SK-N-SH treated with all-trans-retinoic acid at 6 μM for 48 hours (cell line): Measurements from ENCODE around the gene FOXE3.

ENCODE experiments used
- ATAC-seq: fragments of 200-7000 bp; cut with Tn5 transposase; 3 replicates; pipeline ENCODE4 v1.9.1; 2020; ENCODE audit warnings: mild to moderate bottlenecking, moderate library complexity
- ARNTL ChIP-seq: fragments of 450-650 bp; formaldehyde crosslinking; IDR thresholded peaks from 2 replicates; pipeline ENCODE4 v1.5.0; 2020; ENCODE audit warnings: low read depth, mild to moderate bottlenecking, moderate library complexity, borderline replicate concordance
- BACH2 ChIP-seq: fragments of 250-450 bp; sonication (Bioruptor Pico); IDR thresholded peaks from 2 replicates; pipeline ENCODE4 v1.9.0; 2021; ENCODE audit warnings: mild to moderate bottlenecking, borderline replicate concordance
- CSDC2 ChIP-seq: fragments of 250-450 bp; sonication (Bioruptor Pico); IDR thresholded peaks from 2 replicates; pipeline ENCODE4 v1.5.0; 2020; ENCODE audit warnings: mild to moderate bottlenecking, moderate library complexity
- ESRRG ChIP-seq: fragments of 250-450 bp; sonication (Bioruptor Pico); IDR thresholded peaks from 2 replicates; pipeline ENCODE4 v1.6.1; 2021; ENCODE audit warnings: mild to moderate bottlenecking
- GLIS3 ChIP-seq: fragments of 250-450 bp; sonication (Bioruptor Pico); IDR thresholded peaks from 2 replicates; pipeline ENCODE4 v1.5.0; 2020; ENCODE audit warnings: mild to moderate bottlenecking, moderate library complexity
- OSR1 ChIP-seq: fragments of 250-450 bp; sonication (Bioruptor Pico); IDR thresholded peaks from 2 replicates; pipeline ENCODE4 v1.8.0; 2022; ENCODE audit warnings: moderate library complexity, mild to moderate bottlenecking, inconsistent platforms
- PPARA ChIP-seq: fragments of 250-450 bp; sonication (Bioruptor Pico); IDR thresholded peaks from 2 replicates; pipeline ENCODE4 v1.5.0; 2020; ENCODE audit warnings: mild to moderate bottlenecking, borderline replicate concordance
- RARB ChIP-seq: fragments of 250-450 bp; sonication (Bioruptor Pico); IDR thresholded peaks from 2 replicates; pipeline ENCODE4 v1.8.0; 2021; ENCODE audit warnings: mild to moderate bottlenecking, moderate library complexity
- SNAI2 ChIP-seq: fragments of 250-450 bp; sonication (Bioruptor Pico); IDR thresholded peaks from 2 replicates; pipeline ENCODE4 v1.5.0; 2020; ENCODE audit warnings: mild to moderate bottlenecking, moderate library complexity
- TCF4 ChIP-seq: fragments of 250-450 bp; sonication (Bioruptor Pico); IDR thresholded peaks from 2 replicates; pipeline ENCODE4 v1.8.0; 2021; ENCODE audit warnings: mild to moderate bottlenecking, moderate library complexity, borderline replicate concordance
- TOX ChIP-seq: fragments of 250-450 bp; sonication (Bioruptor Pico); IDR thresholded peaks from 2 replicates; pipeline ENCODE4 v1.8.0; 2021; ENCODE audit warnings: mild to moderate bottlenecking, moderate library complexity, borderline replicate concordance
- ZC3H10 ChIP-seq: fragments of 250-450 bp; sonication (Bioruptor Pico); IDR thresholded peaks from 2 replicates; pipeline ENCODE4 v1.5.1; 2021; ENCODE audit warnings: mild to moderate bottlenecking, moderate library complexity
- ZFP3 ChIP-seq: fragments of 250-450 bp; sonication (Bioruptor Pico); IDR thresholded peaks from 2 replicates; pipeline ENCODE4 v1.5.0; 2020; ENCODE audit warnings: mild to moderate bottlenecking, moderate library complexity
- ZFP30 ChIP-seq: fragments of 450-650 bp; formaldehyde crosslinking; IDR thresholded peaks from 2 replicates; pipeline ENCODE4 v1.5.0; 2022; ENCODE audit warnings: mild to moderate bottlenecking, moderate library complexity
- ZNF565 ChIP-seq: fragments of 450-650 bp; formaldehyde crosslinking; conservative IDR thresholded peaks from 2 replicates; pipeline ENCODE4 v1.5.0; 2020; ENCODE audit warnings: low read depth, mild to moderate bottlenecking, moderate library complexity
- ZNF70 ChIP-seq: fragments of 450-650 bp; formaldehyde crosslinking; IDR thresholded peaks from 2 replicates; pipeline ENCODE4 v1.5.0; 2020; ENCODE audit warnings: mild to moderate bottlenecking, moderate library complexity
- ZNF8 ChIP-seq: fragments of 450-650 bp; formaldehyde crosslinking; IDR thresholded peaks from 2 replicates; pipeline ENCODE4 v1.5.0; 2020; ENCODE audit warnings: mild to moderate bottlenecking, moderate library complexity
- TF ChIP-seq, protein P1 (sequence below): fragments of 250-450 bp; sonication (Bioruptor Pico); IDR thresholded peaks from 2 replicates; pipeline ENCODE4 v1.5.1; 2020; ENCODE audit warnings: low read depth, mild to moderate bottlenecking, moderate library complexity
- TF ChIP-seq, protein P2 (sequence below): fragments of 250-450 bp; sonication (Bioruptor Pico); IDR thresholded peaks from 2 replicates; pipeline ENCODE4 v1.8.0; 2021; ENCODE audit warnings: low read depth, mild to moderate bottlenecking, moderate library complexity, borderline replicate concordance
- TF ChIP-seq, protein P3 (sequence below): fragments of 250-450 bp; sonication (Bioruptor Pico); IDR thresholded peaks from 2 replicates; pipeline ENCODE4 v1.8.0; 2020; ENCODE audit warnings: mild to moderate bottlenecking, moderate library complexity, borderline replicate concordance
- TF ChIP-seq, protein P4 (sequence below): fragments of 250-450 bp; sonication (Bioruptor Pico); IDR thresholded peaks from 2 replicates; pipeline ENCODE4 v1.5.0; 2020; ENCODE audit warnings: mild to moderate bottlenecking, moderate library complexity

FOXE3 gene

DNA sequence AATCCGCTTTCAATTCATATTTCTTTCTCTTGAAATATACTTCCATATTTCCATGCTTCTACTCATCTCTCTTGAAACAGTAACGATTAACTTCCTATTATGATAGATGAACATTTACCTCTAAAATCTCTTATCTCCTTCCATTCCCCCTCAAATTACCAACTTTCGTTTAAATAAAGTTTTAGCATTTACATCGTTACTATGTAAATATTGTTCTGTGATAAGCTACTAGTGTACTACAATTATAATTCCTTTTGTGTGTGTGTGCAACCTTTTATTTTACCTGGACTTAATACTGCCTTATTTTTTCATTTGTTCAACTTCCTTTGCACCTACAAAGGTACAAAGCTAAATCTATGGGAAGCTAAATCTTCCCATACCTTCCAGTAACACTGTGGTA lies 4.5 kb downstream of the FOXE3 start:
- no peak for ATAC-seq
- TF ChIP-seq ARNTL (CRISPR knock-in tag) (no peak), SNAI2 (no peak), RARB (CRISPR knock-in tag) (no peak), CSDC2 (CRISPR knock-in tag) (no peak), ZNF565 (CRISPR knock-in tag) (no peak), ZFP3 (no peak), ZC3H10 (CRISPR knock-in tag) (no peak), BACH2 (CRISPR knock-in tag) (no peak)
- TF ChIP-seq, protein P1, sequence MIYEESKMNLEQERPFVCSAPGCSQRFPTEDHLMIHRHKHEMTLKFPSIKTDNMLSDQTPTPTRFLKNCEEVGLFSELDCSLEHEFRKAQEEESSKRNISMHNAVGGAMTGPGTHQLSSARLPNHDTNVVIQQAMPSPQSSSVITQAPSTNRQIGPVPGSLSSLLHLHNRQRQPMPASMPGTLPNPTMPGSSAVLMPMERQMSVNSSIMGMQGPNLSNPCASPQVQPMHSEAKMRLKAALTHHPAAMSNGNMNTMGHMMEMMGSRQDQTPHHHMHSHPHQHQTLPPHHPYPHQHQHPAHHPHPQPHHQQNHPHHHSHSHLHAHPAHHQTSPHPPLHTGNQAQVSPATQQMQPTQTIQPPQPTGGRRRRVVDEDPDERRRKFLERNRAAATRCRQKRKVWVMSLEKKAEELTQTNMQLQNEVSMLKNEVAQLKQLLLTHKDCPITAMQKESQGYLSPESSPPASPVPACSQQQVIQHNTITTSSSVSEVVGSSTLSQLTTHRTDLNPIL (CRISPR knock-in tag) = no peak
- TF ChIP-seq, protein P2, sequence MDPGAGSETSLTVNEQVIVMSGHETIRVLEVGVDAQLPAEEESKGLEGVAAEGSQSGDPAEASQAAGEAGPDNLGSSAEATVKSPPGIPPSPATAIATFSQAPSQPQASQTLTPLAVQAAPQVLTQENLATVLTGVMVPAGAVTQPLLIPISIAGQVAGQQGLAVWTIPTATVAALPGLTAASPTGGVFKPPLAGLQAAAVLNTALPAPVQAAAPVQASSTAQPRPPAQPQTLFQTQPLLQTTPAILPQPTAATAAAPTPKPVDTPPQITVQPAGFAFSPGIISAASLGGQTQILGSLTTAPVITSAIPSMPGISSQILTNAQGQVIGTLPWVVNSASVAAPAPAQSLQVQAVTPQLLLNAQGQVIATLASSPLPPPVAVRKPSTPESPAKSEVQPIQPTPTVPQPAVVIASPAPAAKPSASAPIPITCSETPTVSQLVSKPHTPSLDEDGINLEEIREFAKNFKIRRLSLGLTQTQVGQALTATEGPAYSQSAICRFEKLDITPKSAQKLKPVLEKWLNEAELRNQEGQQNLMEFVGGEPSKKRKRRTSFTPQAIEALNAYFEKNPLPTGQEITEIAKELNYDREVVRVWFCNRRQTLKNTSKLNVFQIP = no peak
- TF ChIP-seq, protein P3, sequence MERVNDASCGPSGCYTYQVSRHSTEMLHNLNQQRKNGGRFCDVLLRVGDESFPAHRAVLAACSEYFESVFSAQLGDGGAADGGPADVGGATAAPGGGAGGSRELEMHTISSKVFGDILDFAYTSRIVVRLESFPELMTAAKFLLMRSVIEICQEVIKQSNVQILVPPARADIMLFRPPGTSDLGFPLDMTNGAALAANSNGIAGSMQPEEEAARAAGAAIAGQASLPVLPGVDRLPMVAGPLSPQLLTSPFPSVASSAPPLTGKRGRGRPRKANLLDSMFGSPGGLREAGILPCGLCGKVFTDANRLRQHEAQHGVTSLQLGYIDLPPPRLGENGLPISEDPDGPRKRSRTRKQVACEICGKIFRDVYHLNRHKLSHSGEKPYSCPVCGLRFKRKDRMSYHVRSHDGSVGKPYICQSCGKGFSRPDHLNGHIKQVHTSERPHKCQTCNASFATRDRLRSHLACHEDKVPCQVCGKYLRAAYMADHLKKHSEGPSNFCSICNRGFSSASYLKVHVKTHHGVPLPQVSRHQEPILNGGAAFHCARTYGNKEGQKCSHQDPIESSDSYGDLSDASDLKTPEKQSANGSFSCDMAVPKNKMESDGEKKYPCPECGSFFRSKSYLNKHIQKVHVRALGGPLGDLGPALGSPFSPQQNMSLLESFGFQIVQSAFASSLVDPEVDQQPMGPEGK (CRISPR knock-in tag) = no peak

DNA sequence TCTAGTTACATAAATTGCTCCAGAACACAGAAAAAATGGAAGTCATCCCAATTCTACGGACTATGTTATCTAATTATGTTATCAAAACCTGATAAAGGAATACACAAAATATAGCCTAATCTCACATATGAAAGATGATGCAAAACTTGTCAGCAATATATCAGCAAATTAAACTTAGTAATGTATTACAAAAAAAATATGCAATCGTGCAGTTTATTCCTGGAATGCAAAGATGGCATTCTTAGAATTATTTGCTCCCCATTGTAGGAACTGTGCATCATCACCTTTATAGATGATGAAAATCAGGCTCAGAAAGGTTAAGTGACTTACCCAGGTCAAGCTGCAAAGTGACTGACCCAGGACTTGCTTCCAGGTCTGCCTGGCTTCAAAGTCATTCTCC lies 7.8 kb downstream of the FOXE3 start:
- no peak for ATAC-seq
- no peak for TF ChIP-seq OSR1 (CRISPR knock-in tag)
- TF ChIP-seq GLIS3 (CRISPR knock-in tag) = no peak
- TF ChIP-seq, protein P4, sequence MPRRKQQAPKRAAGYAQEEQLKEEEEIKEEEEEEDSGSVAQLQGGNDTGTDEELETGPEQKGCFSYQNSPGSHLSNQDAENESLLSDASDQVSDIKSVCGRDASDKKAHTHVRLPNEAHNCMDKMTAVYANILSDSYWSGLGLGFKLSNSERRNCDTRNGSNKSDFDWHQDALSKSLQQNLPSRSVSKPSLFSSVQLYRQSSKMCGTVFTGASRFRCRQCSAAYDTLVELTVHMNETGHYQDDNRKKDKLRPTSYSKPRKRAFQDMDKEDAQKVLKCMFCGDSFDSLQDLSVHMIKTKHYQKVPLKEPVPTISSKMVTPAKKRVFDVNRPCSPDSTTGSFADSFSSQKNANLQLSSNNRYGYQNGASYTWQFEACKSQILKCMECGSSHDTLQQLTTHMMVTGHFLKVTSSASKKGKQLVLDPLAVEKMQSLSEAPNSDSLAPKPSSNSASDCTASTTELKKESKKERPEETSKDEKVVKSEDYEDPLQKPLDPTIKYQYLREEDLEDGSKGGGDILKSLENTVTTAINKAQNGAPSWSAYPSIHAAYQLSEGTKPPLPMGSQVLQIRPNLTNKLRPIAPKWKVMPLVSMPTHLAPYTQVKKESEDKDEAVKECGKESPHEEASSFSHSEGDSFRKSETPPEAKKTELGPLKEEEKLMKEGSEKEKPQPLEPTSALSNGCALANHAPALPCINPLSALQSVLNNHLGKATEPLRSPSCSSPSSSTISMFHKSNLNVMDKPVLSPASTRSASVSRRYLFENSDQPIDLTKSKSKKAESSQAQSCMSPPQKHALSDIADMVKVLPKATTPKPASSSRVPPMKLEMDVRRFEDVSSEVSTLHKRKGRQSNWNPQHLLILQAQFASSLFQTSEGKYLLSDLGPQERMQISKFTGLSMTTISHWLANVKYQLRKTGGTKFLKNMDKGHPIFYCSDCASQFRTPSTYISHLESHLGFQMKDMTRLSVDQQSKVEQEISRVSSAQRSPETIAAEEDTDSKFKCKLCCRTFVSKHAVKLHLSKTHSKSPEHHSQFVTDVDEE (CRISPR knock-in tag) = no peak
- TF ChIP-seq ZNF8 (CRISPR knock-in tag) = no peak
- TF ChIP-seq TCF4 = no peak
- TF ChIP-seq ZFP30 (CRISPR knock-in tag) = no peak
- TF ChIP-seq ZC3H10 (CRISPR knock-in tag) = no peak
- TF ChIP-seq PPARA = no peak
- TF ChIP-seq, protein P1 (CRISPR knock-in tag) = no peak
- no peak for TF ChIP-seq ARNTL (CRISPR knock-in tag)
- no peak for TF ChIP-seq ZNF70
- TF ChIP-seq RARB (CRISPR knock-in tag) = no peak
- no peak for TF ChIP-seq ZNF565 (CRISPR knock-in tag)

DNA sequence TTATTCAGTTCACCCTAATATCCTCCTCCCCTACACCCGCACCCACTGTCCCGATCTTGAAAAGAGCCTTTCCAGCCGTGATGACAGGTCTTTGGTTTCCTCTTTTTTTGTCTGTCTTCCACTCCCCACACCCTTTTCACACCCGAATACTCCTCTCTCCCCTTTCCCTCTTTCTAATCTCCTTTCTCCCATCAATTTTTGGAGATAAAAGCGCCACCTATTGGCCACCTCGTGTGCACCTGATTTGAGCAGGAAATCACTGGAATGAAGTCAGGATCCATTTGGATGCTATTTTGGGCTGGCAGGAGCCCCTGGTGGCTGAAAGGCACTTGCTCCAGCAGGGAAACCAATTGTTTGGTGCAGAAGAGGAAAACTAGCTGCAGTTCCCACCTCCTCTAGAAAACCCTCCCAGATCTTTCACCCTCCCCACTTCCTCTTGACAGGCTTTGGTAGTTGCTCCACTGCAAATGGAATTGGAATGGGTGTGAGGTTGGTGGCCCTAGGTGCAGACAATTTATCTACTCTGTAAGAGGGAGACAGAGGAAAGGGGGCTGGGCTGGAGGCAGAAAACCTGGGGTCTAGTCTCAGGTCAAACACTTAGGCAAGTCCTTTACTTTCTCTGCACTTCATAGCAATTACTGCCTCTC lies 8.4 kb downstream of the FOXE3 start:
- ATAC-seq = peak; percentile 91
- TF ChIP-seq ZNF70 (no peak), ZFP30 (CRISPR knock-in tag) (no peak), GLIS3 (CRISPR knock-in tag) (no peak), TOX (CRISPR knock-in tag) (no peak), OSR1 (CRISPR knock-in tag) (no peak), ESRRG (no peak), SNAI2 (no peak)
